GM12891 (cell line): ENCODE data around the gene FBN2.

Source experiments
- PAX5 ChIP-seq: IDR thresholded peaks from 2 replicates; pipeline ENCODE4 v1.6.1; 2011; ENCODE audit warnings: low read length, moderate library complexity, mild to moderate bottlenecking; ENCODE audit not compliant: insufficient read depth, severe bottlenecking
- POLR2A ChIP-seq: IDR thresholded peaks from 2 replicates; pipeline ENCODE4 v1.6.1; 2011; ENCODE audit warnings: low read depth, low read length, control low read depth

GRCh38 chr5:128432913-128433440 lies 105.1 kb downstream of the FBN2 start:
- TF ChIP-seq POLR2A (no peak), PAX5 (no peak)
